HuH-7.5 (cell line): Measurements from ENCODE around the gene PRDM10.
"Not testable (repeated sequence)": the region's sequence is repeated elsewhere in the genome, so short reads cannot be mapped to it uniquely, and the experiment has no call there.

Source experiments
- DNase-seq: peaks from one replicate; pipeline ENCODE4 v3.0.0; 2011; ENCODE audit warnings: low spot score

The PRDM10 gene

GRCh38 chr11:129888451-129888850 is 114.2 kb downstream of the PRDM10 start:
- no peak for DNase-seq

GRCh38 chr11:129885381-129885780 is 117.3 kb downstream of the PRDM10 start:
- DNase-seq = no peak

GRCh38 chr11:129884581-129884980 is 118.1 kb downstream of the PRDM10 start:
- DNase-seq = no peak

GRCh38 chr11:129881570-129882170 is 121.0 kb downstream of the PRDM10 start:
- peak; percentile 41 for DNase-seq

GRCh38 chr11:129880311-129880710 is 122.3 kb downstream of the PRDM10 start:
- no peak for DNase-seq

GRCh38 chr11:129871914-129872313 is 130.7 kb downstream of the PRDM10 start:
- no peak for DNase-seq

GRCh38 chr11:129868626-129869025 is 134.0 kb downstream of the PRDM10 start:
- DNase-seq = not testable (repeated sequence)

GRCh38 chr11:129866311-129866710 is 136.3 kb downstream of the PRDM10 start:
- no peak for DNase-seq

- no peak for DNase-seq
Measured at GRCh38 chr11:129865701-129866100, 136.9 kb downstream of the PRDM10 start.

- DNase-seq = no peak
Measured at GRCh38 chr11:129864811-129865210, 137.8 kb downstream of the PRDM10 start.

- peak; percentile 70 for DNase-seq
Measured at GRCh38 chr11:129861702-129862522, 140.7 kb downstream of the PRDM10 start.

- DNase-seq = no peak
Measured at GRCh38 chr11:129856036-129856435, 146.6 kb downstream of the PRDM10 start.

- DNase-seq = no peak
Measured at GRCh38 chr11:129855086-129855485, 147.5 kb downstream of the PRDM10 start.

GRCh38 chr11:129854232-129854805 is 148.3 kb downstream of the PRDM10 start:
- DNase-seq = no peak

GRCh38 chr11:129853518-129854231 is 149.0 kb downstream of the PRDM10 start:
- peak; percentile 49 for DNase-seq

GRCh38 chr11:129852125-129852740 is 150.4 kb downstream of the PRDM10 start:
- no peak for DNase-seq
